HepG2 (cell line): ENCODE data around the gene DIO1.

ENCODE experiments used
- ERF ChIP-seq: IDR thresholded peaks from 2 replicates; pipeline ENCODE4 v1.6.1; 2018; ENCODE audit warnings: missing biosample characterization, missing genetic modification reagents
- ZNF317 ChIP-seq: sonication (generic); formaldehyde crosslinking; IDR thresholded peaks from 2 replicates; pipeline ENCODE4 v1.5.0; 2020; ENCODE audit warnings: mild to moderate bottlenecking, missing genetic modification reagents
- TF ChIP-seq, protein P1 (sequence below): sonication (generic); formaldehyde crosslinking; IDR thresholded peaks from 2 replicates; pipeline ENCODE4 v1.8.1; 2023; ENCODE audit warnings: mild to moderate bottlenecking, moderate library complexity, missing genetic modification reagents

DNA sequence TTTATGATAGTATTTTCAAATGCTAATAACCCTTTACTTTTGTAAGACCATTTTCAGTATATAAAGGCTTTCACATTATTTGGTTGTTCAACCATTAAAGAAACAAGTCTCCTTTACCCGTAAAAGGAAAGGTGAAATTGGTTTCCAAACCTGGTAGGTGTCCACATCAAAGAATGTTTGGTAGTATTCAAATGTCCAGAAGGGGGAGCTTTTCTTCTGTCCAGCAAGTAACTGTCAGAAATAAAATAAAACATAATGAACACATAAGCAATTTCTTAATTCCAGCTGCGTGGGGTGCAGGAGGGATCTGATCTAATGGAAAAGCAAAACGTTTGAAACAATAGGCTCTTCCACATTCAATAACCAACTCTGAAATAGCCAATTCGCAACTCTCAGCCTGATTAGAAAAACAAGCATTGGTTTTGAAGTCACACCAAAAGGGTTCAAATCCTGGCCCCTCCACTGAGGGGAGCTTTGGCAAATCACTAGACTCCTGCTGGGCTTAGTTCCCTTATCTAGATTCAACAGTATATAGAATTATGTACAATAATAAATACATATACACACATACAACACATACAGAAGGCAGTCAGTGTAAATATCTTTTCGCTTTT, 15.4 kb upstream of the DIO1 start:
- TF ChIP-seq, protein P1, sequence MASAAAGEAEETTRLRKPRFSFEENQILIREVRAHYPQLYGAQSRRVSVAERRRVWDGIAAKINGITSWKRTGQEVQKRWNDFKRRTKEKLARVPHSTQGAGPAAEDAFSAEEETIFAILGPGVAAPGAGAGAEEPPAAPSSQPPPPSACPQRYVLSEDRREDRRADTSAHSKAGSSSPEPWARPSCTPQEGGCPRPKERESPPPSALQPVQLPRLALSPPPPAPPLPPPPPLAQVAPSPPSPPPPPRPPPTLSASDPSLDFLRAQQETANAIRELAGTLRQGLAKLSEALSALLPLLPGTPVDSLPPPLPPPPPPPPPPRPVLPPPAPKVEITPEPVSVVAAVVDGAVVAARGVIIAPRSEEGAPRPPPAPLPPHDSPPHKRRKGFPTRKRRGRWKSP (CRISPR knock-in tag) = no peak
- TF ChIP-seq ZNF317 (no peak), ERF (CRISPR knock-in tag) (no peak)
